ENCODE results near the gene RNF38. TPM values are rescaled to one million over a fixed set of nuclear protein-coding genes. Genes with fewer than 3 reads are reported as not detected.
"Not testable (repeated sequence)": the region's sequence is repeated elsewhere in the genome, so short reads cannot be mapped to it uniquely, and the experiment has no call there.

RNF38 gene
- total and polyA plus RNA-seq, 12 donors: 5.4 to 43.7 (median 24.5) TPM

DNA sequence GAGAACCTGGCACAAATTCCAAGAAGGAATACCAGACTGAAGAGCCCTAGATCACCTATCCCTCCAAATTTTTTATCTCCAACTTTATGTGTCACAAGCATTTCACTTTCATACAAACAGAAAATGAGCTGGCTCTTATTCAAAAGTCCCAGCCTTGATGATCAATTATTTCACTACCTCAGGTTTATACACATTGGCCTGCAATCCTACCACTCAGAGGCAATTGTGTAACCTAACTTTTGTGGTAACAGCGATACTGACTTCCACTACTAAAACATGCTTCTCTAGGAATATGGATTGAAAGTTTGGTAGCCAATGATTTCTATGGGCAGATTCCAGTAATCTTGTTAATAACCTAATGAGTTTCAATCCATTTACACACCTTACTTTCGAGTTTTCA lies 10.5 kb downstream of the RNF38 start:
- no peaks in the 10 kb centered on the region for H3K36me3 ChIP-seq (replicated peaks in 1 of 2)
- intact Hi-C loops (cut with DNase I): no loop called here
- no peaks in the 10 kb centered on the region for H3K9me3 ChIP-seq (replicated peaks in 1 of 3)
- TF ChIP-seq POLR2A (IDR thresholded peaks at IDR 0.05): no peak
- TF ChIP-seq, protein P1, sequence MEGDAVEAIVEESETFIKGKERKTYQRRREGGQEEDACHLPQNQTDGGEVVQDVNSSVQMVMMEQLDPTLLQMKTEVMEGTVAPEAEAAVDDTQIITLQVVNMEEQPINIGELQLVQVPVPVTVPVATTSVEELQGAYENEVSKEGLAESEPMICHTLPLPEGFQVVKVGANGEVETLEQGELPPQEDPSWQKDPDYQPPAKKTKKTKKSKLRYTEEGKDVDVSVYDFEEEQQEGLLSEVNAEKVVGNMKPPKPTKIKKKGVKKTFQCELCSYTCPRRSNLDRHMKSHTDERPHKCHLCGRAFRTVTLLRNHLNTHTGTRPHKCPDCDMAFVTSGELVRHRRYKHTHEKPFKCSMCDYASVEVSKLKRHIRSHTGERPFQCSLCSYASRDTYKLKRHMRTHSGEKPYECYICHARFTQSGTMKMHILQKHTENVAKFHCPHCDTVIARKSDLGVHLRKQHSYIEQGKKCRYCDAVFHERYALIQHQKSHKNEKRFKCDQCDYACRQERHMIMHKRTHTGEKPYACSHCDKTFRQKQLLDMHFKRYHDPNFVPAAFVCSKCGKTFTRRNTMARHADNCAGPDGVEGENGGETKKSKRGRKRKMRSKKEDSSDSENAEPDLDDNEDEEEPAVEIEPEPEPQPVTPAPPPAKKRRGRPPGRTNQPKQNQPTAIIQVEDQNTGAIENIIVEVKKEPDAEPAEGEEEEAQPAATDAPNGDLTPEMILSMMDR (IDR thresholded peaks at IDR 0.05): no peak
- H3K4me1 ChIP-seq (replicated peaks in 1 of 2): peaks cover 0 to 41% of the 10 kb centered on the region in 2 donors
- no peak overlapping the region for H3K27ac ChIP-seq
- 74 to 86% (median 81%) methylated on average over 2 of the region's 2 CpGs for WGBS, 4 donors
- no peaks in the 10 kb centered on the region for H3K27me3 ChIP-seq
- H3K4me3 ChIP-seq: no peak overlapping the region
- DNase-seq: no peak

DNA sequence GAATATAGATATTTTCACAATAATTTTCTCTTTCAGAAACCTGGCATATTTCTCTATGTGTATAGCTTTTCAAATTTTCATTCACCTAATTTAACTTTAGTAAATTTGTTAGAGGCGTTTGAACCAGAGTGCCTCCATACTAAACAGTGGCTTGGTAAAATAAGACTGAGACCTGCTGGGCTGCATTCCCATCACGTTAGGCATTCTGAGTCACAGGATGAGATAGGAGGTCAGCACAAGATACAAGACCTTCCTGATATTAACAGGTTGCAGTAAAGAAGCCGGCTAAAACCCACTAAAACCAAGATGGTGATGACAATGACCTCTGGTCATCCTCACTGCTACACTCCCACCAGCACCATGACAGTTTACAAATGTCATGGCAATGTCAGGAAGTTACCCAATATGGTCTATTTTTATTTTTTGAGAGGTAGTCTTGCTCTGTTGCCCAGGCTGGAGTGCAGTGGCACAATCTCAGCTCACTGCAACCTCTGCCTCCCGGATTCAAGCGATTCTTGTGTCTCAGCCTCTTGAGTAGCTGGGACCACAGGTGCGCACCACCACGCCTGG lies 13.6 kb downstream of the RNF38 start:
- H3K9me3 ChIP-seq (replicated peaks in 1 of 3); intact Hi-C loops (cut with DNase I); H3K27me3 ChIP-seq; DNase-seq; H3K36me3 ChIP-seq (replicated peaks in 1 of 2); H3K27ac ChIP-seq; H3K4me3 ChIP-seq: not testable (repeated sequence)
- 72 to 80% (median 78%) methylated on average over 7 of the region's 7 CpGs for WGBS, 4 donors
- peaks cover 0 to 51% of the 10 kb centered on the region in 2 donors for H3K4me1 ChIP-seq (replicated peaks in 1 of 2)

DNA sequence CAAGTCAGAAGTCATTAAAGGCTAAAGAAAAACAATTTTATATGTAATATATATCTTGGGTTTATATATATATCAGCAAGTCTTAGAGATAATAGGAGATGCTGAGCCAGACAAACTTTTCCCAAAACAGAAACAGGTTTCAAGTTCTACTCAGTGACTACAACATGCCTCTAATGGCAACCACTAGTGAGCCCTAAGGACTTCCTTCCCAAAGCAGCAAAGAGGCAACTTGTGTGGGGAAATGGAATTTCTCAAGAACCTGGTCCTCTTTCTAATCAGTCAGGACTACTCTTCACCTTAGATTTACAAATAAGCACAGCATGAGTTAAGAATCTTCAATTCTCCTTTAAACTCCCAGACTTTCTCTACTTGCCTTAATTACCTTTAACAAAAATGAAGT lies 17.6 kb downstream of the RNF38 start:
- Histone ChIP-seq H3K36me3 (replicated peaks in 1 of 2) (no peaks in the 10 kb centered on the region), H3K27me3 (no peaks in the 10 kb centered on the region), H3K9me3 (replicated peaks in 1 of 3) (no peaks in the 10 kb centered on the region), H3K27ac (no peak overlapping the region), H3K4me1 (replicated peaks in 1 of 2) (peaks cover 13 to 58% of the 10 kb centered on the region in 2 donors), H3K4me3 (no peak overlapping the region)
- no peak for TF ChIP-seq POLR2A (IDR thresholded peaks at IDR 0.05)
- TF ChIP-seq, protein P1 (IDR thresholded peaks at IDR 0.05): no peak
- intact Hi-C loops (cut with DNase I): no loop called here
- no peak for DNase-seq

DNA sequence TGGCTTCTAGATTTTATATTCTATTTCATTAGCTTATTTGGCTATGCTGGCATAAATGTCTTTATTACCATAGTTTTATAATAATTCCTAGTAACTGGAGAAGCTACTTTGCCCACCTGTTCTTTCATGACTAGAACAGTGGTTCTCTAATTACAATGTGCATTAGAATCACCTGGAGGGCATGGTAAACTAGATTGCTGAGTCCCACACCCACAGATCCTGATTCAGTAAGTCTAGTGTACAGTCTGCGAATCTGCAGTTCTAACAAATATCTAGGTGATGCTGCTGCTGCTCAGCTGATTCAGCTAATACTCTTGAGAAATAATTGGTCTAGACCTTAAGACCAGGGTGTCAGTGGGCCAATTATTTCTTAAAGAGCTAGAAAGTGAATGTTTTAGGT lies 35.5 kb downstream of the RNF38 start:
- WGBS, 4 donors: 88 to 100% (median 95%) methylated on average over 1 of the region's 1 CpG
- intact Hi-C loops (cut with DNase I): no loop called here
- H3K4me3 ChIP-seq: no peak overlapping the region
- H3K4me1 ChIP-seq (replicated peaks in 1 of 2): no peaks in the 10 kb centered on the region
- TF ChIP-seq, protein P1 (IDR thresholded peaks at IDR 0.05): no peak
- no peak for TF ChIP-seq POLR2A (IDR thresholded peaks at IDR 0.05)
- peaks cover 0 to 25% of the 10 kb centered on the region in 2 donors for H3K36me3 ChIP-seq (replicated peaks in 1 of 2)
- no peaks in the 10 kb centered on the region for H3K27me3 ChIP-seq
- DNase-seq: no peak
- no peak overlapping the region for H3K27ac ChIP-seq
- H3K9me3 ChIP-seq (replicated peaks in 1 of 3): peaks cover 0 to 4% (median 0%) of the 10 kb centered on the region in 3 donors

DNA sequence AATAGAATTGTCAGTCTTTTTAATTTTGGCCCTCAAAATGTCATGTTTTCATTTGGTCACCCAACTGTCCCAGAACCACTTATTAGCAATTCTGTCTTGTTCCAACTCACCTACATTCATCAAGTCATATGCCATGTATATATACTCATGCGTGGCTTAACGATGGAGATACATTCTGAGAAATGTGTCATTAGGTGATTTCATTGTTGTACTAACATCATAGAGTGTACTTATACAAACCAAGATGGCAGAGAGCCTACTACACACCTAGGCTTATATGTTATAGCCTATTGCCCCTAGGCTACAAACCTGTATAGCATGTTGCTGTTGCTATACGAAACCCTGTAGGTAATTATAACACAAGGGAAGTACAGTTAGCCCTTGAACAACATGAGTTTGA lies 36.6 kb downstream of the RNF38 start:
- no peak for TF ChIP-seq POLR2A (IDR thresholded peaks at IDR 0.05)
- TF ChIP-seq, protein P1 (IDR thresholded peaks at IDR 0.05): no peak
- WGBS, 4 donors: 100% methylated on average over 3 of the region's 3 CpGs; no CpG with 5 or more reads in 3 of the 4 donors
- Histone ChIP-seq H3K9me3 (replicated peaks in 1 of 3) (peaks cover 0 to 4% (median 0%) of the 10 kb centered on the region in 3 donors), H3K4me3 (no peak overlapping the region), H3K27ac (no peak overlapping the region), H3K27me3 (no peaks in the 10 kb centered on the region), H3K4me1 (replicated peaks in 1 of 2) (no peaks in the 10 kb centered on the region), H3K36me3 (replicated peaks in 1 of 2) (peaks cover 0 to 16% of the 10 kb centered on the region in 2 donors)
- DNase-seq: no peak
- intact Hi-C loops (cut with DNase I): no loop called here
